ENCODE measurements around the gene ALDH3B1.

ALDH3B1 gene

GRCh38 chr11:68052137-68052873, 42.2 kb downstream of the ALDH3B1 start:
- Histone ChIP-seq H3K27me3 (replicated peaks; ENCODE audit: control insufficient read depth, insufficient read depth, low read length) (no peaks in the 10 kb centered on the region), H3K4me3 (replicated peaks; ENCODE audit: low read depth, low read length) (no peak overlapping the region), H3K36me3 (ENCODE audit: control insufficient read depth, insufficient read depth, low read length) (peaks cover 50% of the 10 kb centered on the region)
- TF ChIP-seq CTCF (IDR thresholded peaks at IDR 0.05; ENCODE audit: insufficient read depth, low read length, poor library complexity, severe bottlenecking): no peak
- no peak for DNase-seq (ENCODE audit: extremely low read depth, insufficient read length)

GRCh38 chr11:68053117-68053516, 43.0 kb downstream of the ALDH3B1 start:
- peaks cover 43% of the 10 kb centered on the region for H3K36me3 ChIP-seq (ENCODE audit: control insufficient read depth, insufficient read depth, low read length)
- DNase-seq (ENCODE audit: extremely low read depth, insufficient read length): no peak
- no peak for TF ChIP-seq CTCF (IDR thresholded peaks at IDR 0.05; ENCODE audit: insufficient read depth, low read length, poor library complexity, severe bottlenecking)
- no peak overlapping the region for H3K4me3 ChIP-seq (replicated peaks; ENCODE audit: low read depth, low read length)
- no peaks in the 10 kb centered on the region for H3K27me3 ChIP-seq (replicated peaks; ENCODE audit: control insufficient read depth, insufficient read depth, low read length)

- no peaks in the 10 kb centered on the region for H3K27me3 ChIP-seq (replicated peaks; ENCODE audit: control insufficient read depth, insufficient read depth, low read length)
- peaks cover 37% of the 10 kb centered on the region for H3K36me3 ChIP-seq (ENCODE audit: control insufficient read depth, insufficient read depth, low read length)
- DNase-seq (ENCODE audit: extremely low read depth, insufficient read length): no peak
- TF ChIP-seq CTCF (IDR thresholded peaks at IDR 0.05; ENCODE audit: insufficient read depth, low read length, poor library complexity, severe bottlenecking): no peak
- H3K4me3 ChIP-seq (replicated peaks; ENCODE audit: low read depth, low read length): no peak overlapping the region
Measured at GRCh38 chr11:68053981-68054812, 44.1 kb downstream of the ALDH3B1 start.

- no peak for DNase-seq (ENCODE audit: extremely low read depth, insufficient read length)
- Histone ChIP-seq H3K36me3 (ENCODE audit: control insufficient read depth, insufficient read depth, low read length) (peaks cover 20% of the 10 kb centered on the region), H3K4me3 (replicated peaks; ENCODE audit: low read depth, low read length) (no peak overlapping the region), H3K27me3 (replicated peaks; ENCODE audit: control insufficient read depth, insufficient read depth, low read length) (no peaks in the 10 kb centered on the region)
- TF ChIP-seq CTCF (IDR thresholded peaks at IDR 0.05; ENCODE audit: insufficient read depth, low read length, poor library complexity, severe bottlenecking): no peak
Measured at GRCh38 chr11:68056317-68057285, 46.5 kb downstream of the ALDH3B1 start.

- Histone ChIP-seq H3K27me3 (replicated peaks; ENCODE audit: control insufficient read depth, insufficient read depth, low read length) (no peaks in the 10 kb centered on the region), H3K4me3 (replicated peaks; ENCODE audit: low read depth, low read length) (no peak overlapping the region), H3K36me3 (ENCODE audit: control insufficient read depth, insufficient read depth, low read length) (peaks cover 16% of the 10 kb centered on the region)
- no peak for TF ChIP-seq CTCF (IDR thresholded peaks at IDR 0.05; ENCODE audit: insufficient read depth, low read length, poor library complexity, severe bottlenecking)
- no peak for DNase-seq (ENCODE audit: extremely low read depth, insufficient read length)
Measured at GRCh38 chr11:68057807-68058206, 47.7 kb downstream of the ALDH3B1 start.
